Mucosa of descending colon (tissue), 3 donors: Measurements from ENCODE around the gene IL17RD. TPM values are rescaled to one million over a fixed set of nuclear protein-coding genes. Genes with fewer than 3 reads are reported as not detected.

Experiments
- ATAC-seq: fragments of 200-7000 bp; cut with Tn5 transposase; one replicate; pipeline ENCODE4 v1.9.1; 2020; ENCODE audit warnings: mild to moderate bottlenecking, moderate library complexity
- DNase-seq, 3 donors: peaks; one replicate each; pipeline ENCODE4 v3.0.0-alpha.2; 2020
- H3K36me3 ChIP-seq: fragments of 200-600 bp; one replicate; pipeline ENCODE4 v1.8.0; 2021; ENCODE audit warnings: low read depth, mild to moderate bottlenecking
- H3K4me1 ChIP-seq: fragments of 200-600 bp; one replicate; pipeline ENCODE4 v1.8.0; 2021; ENCODE audit warnings: low read depth, mild to moderate bottlenecking
- H3K4me3 ChIP-seq: fragments of 200-600 bp; one replicate; pipeline ENCODE4 v1.8.0; 2021; ENCODE audit warnings: mild to moderate bottlenecking
- H3K9me3 ChIP-seq: fragments of 200-600 bp; one replicate; pipeline ENCODE4 v1.8.0; 2021; ENCODE audit warnings: mild to moderate bottlenecking
- intact Hi-C, 2 donors: fragments of 100-400 bp; cut with DNase I in 1 of 2; cut with micrococcal nuclease in 1 of 2; formaldehyde crosslinking; loops; one replicate each; pipeline versions ENCODE4 v1.11.0 to v1.11.1; 2022; cut with DNase I, micrococcal nuclease
- total RNA-seq, 3 donors: library from RNA; stranded (reverse); fragmentation: NEBNext Ultra II Directional in 2 of 3; extraction: Animal tissue kit (Norgen Biotek cat#: 25700) in 2 of 3; gene quantifications; one replicate each; pipeline versions ENCODE4 v1.2.1 to v1.2.4, GENCODE V29; 2021 to 2023
- TF ChIP-seq, protein P1 (sequence below): fragments of 200-600 bp; IDR thresholded peaks from one replicate; pipeline ENCODE4 v1.8.0; 2022; ENCODE audit warnings: antibody characterized with exemption, mild to moderate bottlenecking
- donor health status: DM: no; HTN: no; CAD: no; lungs with moderate emphysema.
- donor health status: DM: no; HTN: no; CAD: no.
- donor health status: DM: no; HTN: yes; CAD: no.

The IL17RD gene
- total RNA-seq, 3 donors from 2014 or later = 1.2 to 14.8 (median 1.4) TPM

GRCh38 chr3:57097536-57097935 lies 67.6 kb downstream of the IL17RD start:
- TF ChIP-seq, protein P1, sequence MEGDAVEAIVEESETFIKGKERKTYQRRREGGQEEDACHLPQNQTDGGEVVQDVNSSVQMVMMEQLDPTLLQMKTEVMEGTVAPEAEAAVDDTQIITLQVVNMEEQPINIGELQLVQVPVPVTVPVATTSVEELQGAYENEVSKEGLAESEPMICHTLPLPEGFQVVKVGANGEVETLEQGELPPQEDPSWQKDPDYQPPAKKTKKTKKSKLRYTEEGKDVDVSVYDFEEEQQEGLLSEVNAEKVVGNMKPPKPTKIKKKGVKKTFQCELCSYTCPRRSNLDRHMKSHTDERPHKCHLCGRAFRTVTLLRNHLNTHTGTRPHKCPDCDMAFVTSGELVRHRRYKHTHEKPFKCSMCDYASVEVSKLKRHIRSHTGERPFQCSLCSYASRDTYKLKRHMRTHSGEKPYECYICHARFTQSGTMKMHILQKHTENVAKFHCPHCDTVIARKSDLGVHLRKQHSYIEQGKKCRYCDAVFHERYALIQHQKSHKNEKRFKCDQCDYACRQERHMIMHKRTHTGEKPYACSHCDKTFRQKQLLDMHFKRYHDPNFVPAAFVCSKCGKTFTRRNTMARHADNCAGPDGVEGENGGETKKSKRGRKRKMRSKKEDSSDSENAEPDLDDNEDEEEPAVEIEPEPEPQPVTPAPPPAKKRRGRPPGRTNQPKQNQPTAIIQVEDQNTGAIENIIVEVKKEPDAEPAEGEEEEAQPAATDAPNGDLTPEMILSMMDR = no peak
- H3K9me3 ChIP-seq = no peaks in the 10 kb centered on the region
- intact Hi-C loops = no loop called here
- no peaks in the 10 kb centered on the region for H3K4me1 ChIP-seq
- no peaks in the 10 kb centered on the region for H3K36me3 ChIP-seq
- ATAC-seq = no peak
- DNase-seq = no peak
- no peak overlapping the region for H3K4me3 ChIP-seq

DNA sequence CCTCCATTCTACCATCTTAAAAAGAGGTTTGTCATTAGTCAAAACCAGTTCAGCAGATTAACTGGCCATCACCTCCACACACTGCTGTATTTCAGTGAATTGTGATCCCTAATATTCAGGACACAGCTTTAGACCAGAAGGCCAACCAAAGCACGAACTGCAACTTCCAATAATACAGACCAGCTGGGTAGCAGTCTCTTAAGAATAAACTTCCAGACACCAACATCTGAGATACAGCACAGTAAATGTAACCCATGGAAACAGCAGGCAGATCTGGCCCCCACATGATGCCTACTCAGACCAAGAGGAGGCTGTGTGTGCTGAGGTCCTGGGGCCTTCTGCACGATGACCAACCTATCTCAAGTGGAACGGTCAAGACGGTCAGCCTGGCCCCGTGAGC lies 69.8 kb downstream of the IL17RD start:
- DNase-seq = no peak
- no peaks in the 10 kb centered on the region for H3K9me3 ChIP-seq
- no peak for ATAC-seq
- no peaks in the 10 kb centered on the region for H3K4me1 ChIP-seq
- intact Hi-C loops = no loop called here
- TF ChIP-seq, protein P1 = no peak
- no peak overlapping the region for H3K4me3 ChIP-seq
- no peaks in the 10 kb centered on the region for H3K36me3 ChIP-seq

DNA sequence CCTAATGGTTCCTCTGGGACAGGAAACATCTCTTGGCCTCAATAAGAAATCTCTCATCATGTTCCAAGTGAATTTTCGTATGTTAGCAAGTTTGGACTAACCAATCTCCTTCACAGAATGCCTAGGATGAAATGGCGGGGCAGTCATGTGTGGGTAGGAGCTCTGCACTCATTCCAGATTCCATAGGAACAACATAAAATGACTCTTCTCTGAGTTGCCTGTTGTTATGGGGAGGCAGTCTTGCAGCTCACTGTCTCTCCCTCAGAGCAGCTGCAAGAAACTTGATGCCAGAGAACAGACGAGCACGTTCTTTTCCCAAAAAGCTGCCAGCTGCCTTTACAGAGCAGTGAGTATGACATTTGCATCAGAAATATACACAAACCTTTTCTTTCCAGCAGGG lies 70.6 kb downstream of the IL17RD start:
- Histone ChIP-seq H3K4me3 (no peak overlapping the region), H3K4me1 (no peaks in the 10 kb centered on the region), H3K36me3 (no peaks in the 10 kb centered on the region), H3K9me3 (no peaks in the 10 kb centered on the region)
- DNase-seq = no peak
- TF ChIP-seq, protein P1 = no peak
- no peak for ATAC-seq
- intact Hi-C loops = no loop called here

GRCh38 chr3:57093971-57094535 lies 71.1 kb downstream of the IL17RD start:
- Histone ChIP-seq H3K9me3 (no peaks in the 10 kb centered on the region), H3K36me3 (no peaks in the 10 kb centered on the region), H3K4me3 (no peak overlapping the region), H3K4me1 (no peaks in the 10 kb centered on the region)
- ATAC-seq (no peak), DNase-seq (no peak)
- TF ChIP-seq, protein P1 = no peak
- intact Hi-C loops = no loop called here

- intact Hi-C loops = no loop called here
These were observed 71.7 kb downstream of the IL17RD start for GRCh38 chr3:57093489-57093888.

More at GRCh38 chr3:57093489-57093888, 71.7 kb downstream of the IL17RD start:
- Histone ChIP-seq H3K36me3 (no peaks in the 10 kb centered on the region), H3K9me3 (no peaks in the 10 kb centered on the region), H3K4me1 (no peaks in the 10 kb centered on the region), H3K4me3 (no peak overlapping the region)
- no peak for DNase-seq
- TF ChIP-seq, protein P1 = no peak
- ATAC-seq = no peak
